ENCODE measurements around the gene ARRDC3.
A peak's percentile ranks its signal among the peaks of the same experiment; 100 is the strongest.

The ARRDC3 gene

GRCh38 chr5:91408710-91409109 lies 25.6 kb upstream of the ARRDC3 start:
- no peaks in the 10 kb centered on the region for H3K4me1 ChIP-seq (ENCODE audit: control insufficient read depth, insufficient read depth, low read depth, low read length)
- no peaks in the 10 kb centered on the region for H3K9me3 ChIP-seq (ENCODE audit: control insufficient read depth, low read length)
- no peak overlapping the region for H2BK12ac ChIP-seq (ENCODE audit: low read length in 2 of 2)
- H3K23ac ChIP-seq (ENCODE audit: low read length in 2 of 2) = no peak overlapping the region
- no peak overlapping the region for H3K14ac ChIP-seq (ENCODE audit: low read length in 2 of 2)
- no peaks in the 10 kb centered on the region for H3K36me3 ChIP-seq (ENCODE audit: control insufficient read depth in 1 of 2, insufficient read depth in 2 of 2, low read depth in 1 of 2, low read length in 2 of 2)
- H2AK5ac ChIP-seq (ENCODE audit: low read length, severe bottlenecking) = no peak overlapping the region
- no peak overlapping the region for H2BK120ac ChIP-seq (ENCODE audit: low read depth, low read length)
- H2BK5ac ChIP-seq (ENCODE audit: low read depth, low read length, poor library complexity, severe bottlenecking) = no peak overlapping the region
- H3K18ac ChIP-seq (ENCODE audit: low read depth in 1 of 2, low read length in 2 of 2) = no peak overlapping the region
- no peak overlapping the region for H2BK15ac ChIP-seq (ENCODE audit: low read depth, poor library complexity, severe bottlenecking)
- H3K9ac ChIP-seq (ENCODE audit: low read length) = no peak overlapping the region
- H3K27ac ChIP-seq (ENCODE audit: low read length, poor library complexity, severe bottlenecking) = no peak overlapping the region
- no peak overlapping the region for H3K4me2 ChIP-seq (ENCODE audit: low read length, poor library complexity, severe bottlenecking)
- H4K8ac ChIP-seq (ENCODE audit: low read length) = no peak overlapping the region
- no peaks in the 10 kb centered on the region for H3K27me3 ChIP-seq (ENCODE audit: control insufficient read depth in 1 of 2, insufficient read depth in 1 of 2, low read length in 2 of 2)
- H2AFZ ChIP-seq (ENCODE audit: low read depth, low read length) = no peak overlapping the region
- peaks cover 3% of the 10 kb centered on the region for H3K79me1 ChIP-seq (replicated peaks; ENCODE audit: low read length, poor library complexity, severe bottlenecking)
- H4K91ac ChIP-seq (ENCODE audit: low read length) = no peak overlapping the region
- no peak overlapping the region for H3K4ac ChIP-seq (ENCODE audit: low read depth in 1 of 2, low read length in 2 of 2)
- DNase-seq = no peak
- H3K4me3 ChIP-seq (ENCODE audit: insufficient read depth in 1 of 2, low read depth in 1 of 2, low read length in 2 of 2) = no peak overlapping the region

DNA sequence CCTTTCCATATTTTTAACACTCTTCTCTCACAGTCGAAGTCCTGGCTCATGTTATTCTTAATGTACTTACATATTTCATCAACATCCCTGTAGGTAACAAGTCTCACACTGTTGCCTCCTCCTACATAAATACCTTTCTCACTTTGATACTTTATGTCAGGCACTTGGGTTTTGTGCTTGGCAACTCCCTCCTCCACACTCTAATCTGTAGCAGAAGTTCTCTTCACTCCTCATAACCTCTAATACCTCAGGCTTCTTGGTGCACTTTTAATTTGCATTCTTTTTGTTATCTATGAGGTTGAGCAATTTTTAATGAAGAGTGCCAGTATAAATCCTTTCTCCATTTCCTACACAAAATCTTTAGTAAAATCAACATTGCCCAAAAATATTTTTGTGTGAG lies 24.1 kb upstream of the ARRDC3 start:
- no peak overlapping the region for H2AK5ac ChIP-seq (ENCODE audit: low read length, severe bottlenecking)
- no peak overlapping the region for H4K8ac ChIP-seq (ENCODE audit: low read length)
- no peak overlapping the region for H2AFZ ChIP-seq (ENCODE audit: low read depth, low read length)
- H3K36me3 ChIP-seq (ENCODE audit: control insufficient read depth in 1 of 2, insufficient read depth in 2 of 2, low read depth in 1 of 2, low read length in 2 of 2) = no peaks in the 10 kb centered on the region
- 91% methylated on average over 1 of the region's 1 CpG for WGBS
- H2BK120ac ChIP-seq (ENCODE audit: low read depth, low read length) = no peak overlapping the region
- no peak overlapping the region for H3K23ac ChIP-seq (ENCODE audit: low read length in 2 of 2)
- H3K4me3 ChIP-seq (ENCODE audit: insufficient read depth in 1 of 2, low read depth in 1 of 2, low read length in 2 of 2) = no peak overlapping the region
- no peak overlapping the region for H3K4me2 ChIP-seq (ENCODE audit: low read length, poor library complexity, severe bottlenecking)
- no peaks in the 10 kb centered on the region for H3K27me3 ChIP-seq (ENCODE audit: control insufficient read depth in 1 of 2, insufficient read depth in 1 of 2, low read length in 2 of 2)
- no peak overlapping the region for H2BK5ac ChIP-seq (ENCODE audit: low read depth, low read length, poor library complexity, severe bottlenecking)
- no peak overlapping the region for H2BK15ac ChIP-seq (ENCODE audit: low read depth, poor library complexity, severe bottlenecking)
- H3K18ac ChIP-seq (ENCODE audit: low read depth in 1 of 2, low read length in 2 of 2) = no peak overlapping the region
- no peak for DNase-seq
- no peak overlapping the region for H3K14ac ChIP-seq (ENCODE audit: low read length in 2 of 2)
- no peak overlapping the region for H3K27ac ChIP-seq (ENCODE audit: low read length, poor library complexity, severe bottlenecking)
- H4K91ac ChIP-seq (ENCODE audit: low read length) = no peak overlapping the region
- no peak overlapping the region for H3K9ac ChIP-seq (ENCODE audit: low read length)
- no peak overlapping the region for H3K4ac ChIP-seq (ENCODE audit: low read depth in 1 of 2, low read length in 2 of 2)
- no peaks in the 10 kb centered on the region for H3K4me1 ChIP-seq (ENCODE audit: control insufficient read depth, insufficient read depth, low read depth, low read length)
- H2BK12ac ChIP-seq (ENCODE audit: low read length in 2 of 2) = no peak overlapping the region
- peaks cover 3% of the 10 kb centered on the region for H3K79me1 ChIP-seq (replicated peaks; ENCODE audit: low read length, poor library complexity, severe bottlenecking)
- no peaks in the 10 kb centered on the region for H3K9me3 ChIP-seq (ENCODE audit: control insufficient read depth, low read length)

- Histone ChIP-seq H3K27ac (ENCODE audit: low read length, poor library complexity, severe bottlenecking) (no peak overlapping the region), H3K4me2 (ENCODE audit: low read length, poor library complexity, severe bottlenecking) (no peak overlapping the region), H3K4me1 (ENCODE audit: control insufficient read depth, insufficient read depth, low read depth, low read length) (no peaks in the 10 kb centered on the region), H4K8ac (ENCODE audit: low read length) (no peak overlapping the region), H2BK5ac (ENCODE audit: low read depth, low read length, poor library complexity, severe bottlenecking) (no peak overlapping the region), H3K27me3 (ENCODE audit: control insufficient read depth in 1 of 2, insufficient read depth in 1 of 2, low read length in 2 of 2) (no peaks in the 10 kb centered on the region), H3K79me1 (replicated peaks; ENCODE audit: low read length, poor library complexity, severe bottlenecking) (peaks cover 4% of the 10 kb centered on the region), H3K14ac (ENCODE audit: low read length in 2 of 2) (no peak overlapping the region), H2BK120ac (ENCODE audit: low read depth, low read length) (no peak overlapping the region), H3K23ac (ENCODE audit: low read length in 2 of 2) (no peak overlapping the region), H2BK15ac (ENCODE audit: low read depth, poor library complexity, severe bottlenecking) (no peak overlapping the region), H3K4ac (ENCODE audit: low read depth in 1 of 2, low read length in 2 of 2) (no peak overlapping the region), H2AK5ac (ENCODE audit: low read length, severe bottlenecking) (no peak overlapping the region), H3K36me3 (ENCODE audit: control insufficient read depth in 1 of 2, insufficient read depth in 2 of 2, low read depth in 1 of 2, low read length in 2 of 2) (no peaks in the 10 kb centered on the region), H3K4me3 (ENCODE audit: insufficient read depth in 1 of 2, low read depth in 1 of 2, low read length in 2 of 2) (no peak overlapping the region), H3K18ac (ENCODE audit: low read depth in 1 of 2, low read length in 2 of 2) (no peak overlapping the region), H2BK12ac (ENCODE audit: low read length in 2 of 2) (no peak overlapping the region), H3K9me3 (ENCODE audit: control insufficient read depth, low read length) (no peaks in the 10 kb centered on the region), H4K91ac (ENCODE audit: low read length) (no peak overlapping the region), H3K9ac (ENCODE audit: low read length) (no peak overlapping the region), H2AFZ (ENCODE audit: low read depth, low read length) (peak overlapping the region; percentile 23)
- DNase-seq = no peak
Measured at GRCh38 chr5:91403438-91403837, 20.3 kb upstream of the ARRDC3 start.

DNA sequence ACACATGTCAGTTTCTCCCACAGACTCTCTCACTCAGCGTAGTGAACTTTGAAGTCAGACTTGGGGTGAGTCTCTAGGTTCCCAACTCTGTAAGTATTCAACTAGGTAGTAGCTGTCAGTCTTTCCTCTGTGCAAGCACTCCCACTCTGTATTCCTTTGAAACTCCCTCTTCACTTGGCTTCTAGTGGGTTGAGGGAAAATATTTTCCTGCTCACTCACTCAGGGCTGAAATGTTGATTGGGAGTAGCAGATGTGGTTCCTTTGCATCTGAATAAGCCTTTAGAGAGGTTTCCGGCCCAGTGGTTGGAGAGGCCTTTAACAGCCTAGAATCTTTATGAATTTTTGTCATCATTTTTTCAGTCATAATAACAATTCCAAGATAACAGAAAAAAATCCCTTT lies 18.1 kb upstream of the ARRDC3 start:
- no peak overlapping the region for H2BK5ac ChIP-seq (ENCODE audit: low read depth, low read length, poor library complexity, severe bottlenecking)
- H4K91ac ChIP-seq (ENCODE audit: low read length) = no peak overlapping the region
- H3K27ac ChIP-seq (ENCODE audit: low read length, poor library complexity, severe bottlenecking) = no peak overlapping the region
- H2BK15ac ChIP-seq (ENCODE audit: low read depth, poor library complexity, severe bottlenecking) = no peak overlapping the region
- no peaks in the 10 kb centered on the region for H3K4me1 ChIP-seq (ENCODE audit: control insufficient read depth, insufficient read depth, low read depth, low read length)
- no peak overlapping the region for H3K4me3 ChIP-seq (ENCODE audit: insufficient read depth in 1 of 2, low read depth in 1 of 2, low read length in 2 of 2)
- no peak overlapping the region for H3K4ac ChIP-seq (ENCODE audit: low read depth in 1 of 2, low read length in 2 of 2)
- peaks cover 2% of the 10 kb centered on the region for H3K79me1 ChIP-seq (replicated peaks; ENCODE audit: low read length, poor library complexity, severe bottlenecking)
- WGBS = no CpG with 5 or more reads among the region's 2 CpGs
- no peaks in the 10 kb centered on the region for H3K9me3 ChIP-seq (ENCODE audit: control insufficient read depth, low read length)
- no peak for DNase-seq
- H3K23ac ChIP-seq (ENCODE audit: low read length in 2 of 2) = no peak overlapping the region
- no peaks in the 10 kb centered on the region for H3K27me3 ChIP-seq (ENCODE audit: control insufficient read depth in 1 of 2, insufficient read depth in 1 of 2, low read length in 2 of 2)
- H3K36me3 ChIP-seq (ENCODE audit: control insufficient read depth in 1 of 2, insufficient read depth in 2 of 2, low read depth in 1 of 2, low read length in 2 of 2) = no peaks in the 10 kb centered on the region
- H3K9ac ChIP-seq (ENCODE audit: low read length) = no peak overlapping the region
- no peak overlapping the region for H4K8ac ChIP-seq (ENCODE audit: low read length)
- no peak overlapping the region for H3K14ac ChIP-seq (ENCODE audit: low read length in 2 of 2)
- H3K4me2 ChIP-seq (ENCODE audit: low read length, poor library complexity, severe bottlenecking) = no peak overlapping the region
- no peak overlapping the region for H2AK5ac ChIP-seq (ENCODE audit: low read length, severe bottlenecking)
- H2BK12ac ChIP-seq (ENCODE audit: low read length in 2 of 2) = no peak overlapping the region
- no peak overlapping the region for H2AFZ ChIP-seq (ENCODE audit: low read depth, low read length)
- H3K18ac ChIP-seq (ENCODE audit: low read depth in 1 of 2, low read length in 2 of 2) = no peak overlapping the region
- no peak overlapping the region for H2BK120ac ChIP-seq (ENCODE audit: low read depth, low read length)

Data from mesenchymal stem cell (in vitro differentiated cells and primary cell).